Measurements from ENCODE around the gene KRT10. TPM values are rescaled to one million over a fixed set of nuclear protein-coding genes. Genes with fewer than 3 reads are reported as not detected.
"Not testable (repeated sequence)": the region's sequence is repeated elsewhere in the genome, so short reads cannot be mapped to it uniquely, and the experiment has no call there.

The KRT10 gene
- total RNA-seq, 2 donors from 2014 or later: 5.8 to 23.6 TPM

DNA sequence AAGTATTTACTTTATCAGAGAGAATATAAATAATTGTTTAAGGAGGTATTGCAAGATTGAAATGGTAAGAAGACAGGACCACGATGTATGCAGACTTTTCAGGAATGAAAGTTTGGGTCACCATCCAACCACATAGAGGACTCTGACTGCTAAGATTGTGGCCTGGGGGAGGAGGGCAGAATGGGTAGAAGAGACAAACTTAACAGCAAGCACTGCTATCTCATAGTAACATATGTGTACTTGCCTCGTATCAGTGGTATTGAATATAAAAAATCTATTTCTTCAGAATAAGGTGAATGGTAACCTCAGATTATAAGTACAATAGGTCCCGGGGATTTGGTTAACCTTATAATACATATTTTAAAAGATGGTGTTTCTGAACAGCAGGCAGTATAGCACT is 5.8 kb downstream of the KRT10 start:
- intact Hi-C loops (cut with DNase I): no loop called here
- TF ChIP-seq, protein P1, sequence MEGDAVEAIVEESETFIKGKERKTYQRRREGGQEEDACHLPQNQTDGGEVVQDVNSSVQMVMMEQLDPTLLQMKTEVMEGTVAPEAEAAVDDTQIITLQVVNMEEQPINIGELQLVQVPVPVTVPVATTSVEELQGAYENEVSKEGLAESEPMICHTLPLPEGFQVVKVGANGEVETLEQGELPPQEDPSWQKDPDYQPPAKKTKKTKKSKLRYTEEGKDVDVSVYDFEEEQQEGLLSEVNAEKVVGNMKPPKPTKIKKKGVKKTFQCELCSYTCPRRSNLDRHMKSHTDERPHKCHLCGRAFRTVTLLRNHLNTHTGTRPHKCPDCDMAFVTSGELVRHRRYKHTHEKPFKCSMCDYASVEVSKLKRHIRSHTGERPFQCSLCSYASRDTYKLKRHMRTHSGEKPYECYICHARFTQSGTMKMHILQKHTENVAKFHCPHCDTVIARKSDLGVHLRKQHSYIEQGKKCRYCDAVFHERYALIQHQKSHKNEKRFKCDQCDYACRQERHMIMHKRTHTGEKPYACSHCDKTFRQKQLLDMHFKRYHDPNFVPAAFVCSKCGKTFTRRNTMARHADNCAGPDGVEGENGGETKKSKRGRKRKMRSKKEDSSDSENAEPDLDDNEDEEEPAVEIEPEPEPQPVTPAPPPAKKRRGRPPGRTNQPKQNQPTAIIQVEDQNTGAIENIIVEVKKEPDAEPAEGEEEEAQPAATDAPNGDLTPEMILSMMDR (IDR thresholded peaks at IDR 0.05): no peak
- TF ChIP-seq POLR2A (IDR thresholded peaks at IDR 0.05): no peak
- TF ChIP-seq POLR2AphosphoS5 (IDR thresholded peaks at IDR 0.05): no peak
- Histone ChIP-seq H3K27ac (no peak overlapping the region), H3K36me3 (no peaks in the 10 kb centered on the region), H3K4me1 (replicated peaks) (peaks cover 5% of the 10 kb centered on the region), H3K27me3 (replicated peaks; ENCODE audit: insufficient read depth) (no peaks in the 10 kb centered on the region), H3K4me3 (no peak overlapping the region), H3K9me3 (no peaks in the 10 kb centered on the region)
- no peak for DNase-seq (ENCODE audit: low spot score)
- 90% methylated on average over 3 of the region's 3 CpGs for WGBS

DNA sequence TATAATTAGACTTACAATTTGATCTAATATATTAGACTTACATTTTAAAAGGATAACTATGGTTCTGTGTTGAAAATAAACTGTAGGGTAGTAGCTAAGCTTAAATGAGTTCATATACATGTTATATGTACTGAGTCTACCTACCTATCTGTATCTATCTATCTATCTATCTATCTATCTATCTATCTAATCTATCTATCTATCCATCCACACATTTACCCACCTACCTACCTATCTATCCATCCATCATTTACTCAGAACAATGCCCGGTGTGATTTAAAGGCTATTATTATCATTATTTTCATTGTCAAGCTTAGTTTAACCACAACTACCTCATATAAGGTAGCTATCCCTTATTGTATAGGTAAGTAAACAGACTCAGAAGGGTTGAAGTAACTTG is 7.0 kb downstream of the KRT10 start:
- Histone ChIP-seq H3K4me3 (no peak overlapping the region), H3K4me1 (replicated peaks) (peaks cover 5% of the 10 kb centered on the region), H3K36me3 (no peaks in the 10 kb centered on the region), H3K27me3 (replicated peaks; ENCODE audit: insufficient read depth) (no peaks in the 10 kb centered on the region), H3K9me3 (no peaks in the 10 kb centered on the region), H3K27ac (no peak overlapping the region)
- 93% methylated on average over 1 of the region's 1 CpG for WGBS
- no peak for TF ChIP-seq POLR2A (IDR thresholded peaks at IDR 0.05)
- TF ChIP-seq, protein P1 (IDR thresholded peaks at IDR 0.05): no peak
- intact Hi-C loops (cut with DNase I): no loop called here
- no peak for DNase-seq (ENCODE audit: low spot score)

DNA sequence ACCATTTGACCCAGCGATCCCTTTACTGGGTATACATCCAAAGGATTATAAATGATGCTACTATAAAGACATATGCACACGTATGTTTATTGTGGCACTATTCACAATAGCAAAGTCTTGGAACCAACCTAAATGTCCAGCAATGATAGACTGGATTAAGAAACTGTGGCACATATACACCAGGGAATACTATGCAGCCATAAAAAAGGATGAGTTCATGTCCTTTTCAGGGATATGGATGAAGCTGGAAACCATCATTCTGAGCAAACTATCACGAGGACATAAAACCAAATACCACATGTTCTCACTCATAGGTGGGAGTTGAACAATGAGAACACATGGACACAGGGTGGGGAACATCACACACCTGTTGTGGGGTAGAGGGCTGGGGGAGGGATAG is 7.8 kb downstream of the KRT10 start:
- intact Hi-C loops (cut with DNase I): not testable (repeated sequence)
- WGBS: 81% methylated on average over 3 of the region's 3 CpGs

DNA sequence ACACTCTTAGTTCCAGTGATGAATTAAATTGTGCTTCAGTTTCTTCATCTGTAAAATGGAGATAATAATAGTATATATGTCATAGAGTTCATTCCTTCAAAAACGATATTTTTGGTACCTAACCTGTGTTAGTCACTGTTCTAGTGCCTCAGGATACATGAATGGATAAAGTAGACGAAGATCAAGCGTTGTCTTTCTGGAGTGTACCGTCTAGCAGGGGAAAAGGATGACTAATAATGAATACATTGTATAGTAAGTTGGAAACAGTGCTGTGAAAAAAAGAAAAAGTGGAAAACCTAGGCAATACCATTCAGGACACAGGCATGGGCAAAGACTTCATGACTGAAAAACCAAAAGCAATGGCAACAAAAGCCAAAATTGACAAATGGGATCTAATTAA is 8.6 kb downstream of the KRT10 start:
- Histone ChIP-seq H3K4me3 (no peak overlapping the region), H3K27ac (no peak overlapping the region), H3K4me1 (replicated peaks) (peaks cover 5% of the 10 kb centered on the region), H3K36me3 (no peaks in the 10 kb centered on the region), H3K27me3 (replicated peaks; ENCODE audit: insufficient read depth) (no peaks in the 10 kb centered on the region), H3K9me3 (no peaks in the 10 kb centered on the region)
- intact Hi-C loops (cut with DNase I): no loop called here
- no peak for TF ChIP-seq POLR2AphosphoS5 (IDR thresholded peaks at IDR 0.05)
- no peak for TF ChIP-seq POLR2A (IDR thresholded peaks at IDR 0.05)
- TF ChIP-seq, protein P1 (IDR thresholded peaks at IDR 0.05): no peak
- DNase-seq (ENCODE audit: low spot score): no peak
- WGBS: 67% methylated on average over 4 of the region's 4 CpGs

More for the DNA sequence above, 7.8 kb downstream of the KRT10 start:
- not testable (repeated sequence) for DNase-seq (ENCODE audit: low spot score); H3K27ac ChIP-seq; H3K9me3 ChIP-seq; H3K27me3 ChIP-seq (replicated peaks; ENCODE audit: insufficient read depth); H3K36me3 ChIP-seq; H3K4me1 ChIP-seq (replicated peaks); H3K4me3 ChIP-seq

DNA sequence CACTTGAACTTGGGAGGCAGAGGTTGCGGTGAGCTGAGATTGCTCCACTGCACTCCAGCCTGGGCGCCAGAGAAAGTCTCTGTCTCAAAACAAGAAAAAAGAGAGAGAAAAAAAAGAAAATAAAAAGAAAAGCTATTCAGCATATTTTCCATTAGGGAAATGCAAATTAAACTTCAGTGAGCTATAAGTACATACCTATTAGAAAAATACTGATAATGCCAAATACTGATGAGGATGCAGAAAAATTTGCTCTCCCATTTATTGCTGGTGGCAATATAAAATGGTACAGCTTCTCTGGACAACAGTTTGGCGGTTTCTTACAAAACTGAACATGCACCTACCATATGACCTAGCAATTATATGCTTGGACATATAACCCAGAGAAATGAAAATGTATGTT is 9.8 kb downstream of the KRT10 start:
- no peak for DNase-seq (ENCODE audit: low spot score)
- Histone ChIP-seq H3K4me3 (no peak overlapping the region), H3K36me3 (no peaks in the 10 kb centered on the region), H3K4me1 (replicated peaks) (peaks cover under 1% of the 10 kb centered on the region), H3K27me3 (replicated peaks; ENCODE audit: insufficient read depth) (no peaks in the 10 kb centered on the region), H3K9me3 (no peaks in the 10 kb centered on the region), H3K27ac (no peak overlapping the region)
- WGBS: 87% methylated on average over 3 of the region's 3 CpGs
- intact Hi-C loops (cut with DNase I): no loop called here
- TF ChIP-seq POLR2AphosphoS5 (IDR thresholded peaks at IDR 0.05): no peak
- TF ChIP-seq, protein P1 (IDR thresholded peaks at IDR 0.05): no peak

Measured in prostate gland (tissue), 2 donors.